GM12878 (cell line): ENCODE measurements around the gene OR51B4. TPM values are rescaled to one million over a fixed set of nuclear protein-coding genes. Genes with fewer than 3 reads are reported as not detected.
"Not testable (repeated sequence)": the region's sequence is repeated elsewhere in the genome, so short reads cannot be mapped to it uniquely, and the experiment has no call there.

Source experiments
- ATAC-seq: fragments of 200-7000 bp; cut with Tn5 transposase; 3 replicates; pipeline ENCODE4 v1.9.1; 2020; ENCODE audit warnings: mild to moderate bottlenecking, moderate library complexity
- BruUV-seq: library from RNA; stranded (reverse); fragments of 400-500 nt; replicated peaks from 2 replicates; lab custom pipeline; 2021; lab: Mats Ljungman, UMichigan
- CTCF ChIA-PET: fragments of 300-600 bp; sonication (Branson Sonifier 250); formaldehyde crosslinking; extraction: SDS; loops from one replicate; lab custom pipeline; 2021; ENCODE audit warnings: inconsistent platforms; lab: Yijun Ruan, JAX
- POLR2A ChIA-PET: fragments of 350-600 bp; formaldehyde crosslinking; extraction: SDS; loops from one replicate; lab custom pipeline; 2021; ENCODE audit warnings: inconsistent platforms; lab: Charles Lee
- RAD21 ChIA-PET: fragments of 300-600 bp; sonication (Branson Sonifier 250); formaldehyde crosslinking; loops from one replicate; lab custom pipeline; 2023; ENCODE audit warnings: antibody characterized with exemption; ENCODE audit not compliant: unreplicated experiment; lab: Charles Lee
- SMC1A ChIA-PET: fragments of 300-600 bp; sonication (Branson Sonifier 250); formaldehyde crosslinking; loops from one replicate; lab custom pipeline; 2023; ENCODE audit not compliant: unreplicated experiment, uncharacterized antibody; lab: Charles Lee
- DNase-seq: peaks from one replicate; pipeline ENCODE4 v3.0.0-alpha.2; 2011; ENCODE audit warnings: low read depth, low spot score
- FAIRE-seq: peaks from 3 replicates; lab custom pipeline; 2011; peaks lifted over from hg19 to GRCh38; lab: Jason Lieb, UNC
- H2AFZ ChIP-seq: 2 replicates; pipeline ENCODE4 v1.6.0; 2011; ENCODE audit warnings: low read depth, low read length, control low read depth; ENCODE audit not compliant: control insufficient read depth
- H3K27ac ChIP-seq: 2 replicates; pipeline ENCODE4 v1.5.1; 2011; ENCODE audit warnings: control low read depth; ENCODE audit not compliant: control insufficient read depth, insufficient read depth
- H3K27me3 ChIP-seq, 2 experiments: replicated peaks in 1 of 2; 2 replicates each; pipeline versions ENCODE4 v1.6.0 to v1.6.1; 2011; ENCODE audit warnings: low read length in 1 of 2; ENCODE audit not compliant: control insufficient read depth in 2 of 2, insufficient read depth in 2 of 2
- H3K36me3 ChIP-seq, 2 experiments: 2 replicates each; pipeline ENCODE4 v1.5.1; 2011; ENCODE audit warnings: low read length in 1 of 2; ENCODE audit not compliant: control insufficient read depth in 2 of 2, insufficient read depth in 2 of 2
- H3K4me1 ChIP-seq: 2 replicates; pipeline ENCODE4 v1.6.1; 2011; ENCODE audit warnings: mild to moderate bottlenecking, low read length, moderate library complexity, mixed read lengths; ENCODE audit not compliant: control insufficient read depth, insufficient read depth
- H3K4me2 ChIP-seq: 2 replicates; pipeline ENCODE4 v1.6.0; 2011; ENCODE audit warnings: control low read depth; ENCODE audit not compliant: control insufficient read depth, insufficient read depth
- H3K4me3 ChIP-seq: fragments of 200-600 bp; sonication (generic); 2 replicates; pipeline ENCODE4 v1.5.1; 2016
- H3K79me2 ChIP-seq: 2 replicates; pipeline ENCODE4 v1.6.0; 2011; ENCODE audit warnings: low read length; ENCODE audit not compliant: control insufficient read depth, insufficient read depth
- H3K9ac ChIP-seq: 2 replicates; pipeline ENCODE4 v1.8.0; 2011; ENCODE audit warnings: low read length, control low read depth, mixed read lengths; ENCODE audit not compliant: control insufficient read depth, insufficient read depth
- H3K9me3 ChIP-seq: replicated peaks from 3 replicates; pipeline ENCODE4 v1.5.1; 2011; ENCODE audit warnings: mild to moderate bottlenecking, low read length; ENCODE audit not compliant: control insufficient read depth, insufficient read depth
- H4K20me1 ChIP-seq: 2 replicates; pipeline ENCODE4 v1.6.0; 2011; ENCODE audit not compliant: control insufficient read depth, insufficient read depth
- DPF2 ChIP-seq: fragments of 450-650 bp; IDR thresholded peaks from 2 replicates; pipeline ENCODE4 v1.6.1; 2017; ENCODE audit warnings: mild to moderate bottlenecking
- EP300 ChIP-seq, 2 experiments: fragments of 150-350 bp in 1 of 2; IDR thresholded peaks; 2 replicates each; pipeline ENCODE4 v1.6.1; 2011 to 2012; ENCODE audit warnings: low read depth in 2 of 2, low read length in 2 of 2, borderline replicate concordance in 1 of 2, improper control_type of control experiment in 1 of 2, inconsistent platforms in 1 of 2; ENCODE audit not compliant: control insufficient read depth in 1 of 2
- IKZF2 ChIP-seq, 2 experiments: fragments of 450-650 bp; IDR thresholded peaks; 2 replicates each; pipeline ENCODE4 v1.6.1; 2017; ENCODE audit warnings: mild to moderate bottlenecking in 2 of 2, moderate library complexity in 2 of 2
- IRF4 ChIP-seq: IDR thresholded peaks from 2 replicates; pipeline ENCODE4 v1.6.1; 2011; ENCODE audit warnings: low read depth, low read length
- MTA2 ChIP-seq: fragments of 450-650 bp; IDR thresholded peaks from 2 replicates; pipeline ENCODE4 v1.6.1; 2016; ENCODE audit warnings: low read depth, mild to moderate bottlenecking, moderate library complexity
- NBN ChIP-seq: fragments of 450-650 bp; IDR thresholded peaks from 2 replicates; pipeline ENCODE4 v1.6.1; 2016
- RELB ChIP-seq: fragments of 450-650 bp; IDR thresholded peaks from 2 replicates; pipeline ENCODE4 v1.6.1; 2017; ENCODE audit warnings: low read depth, mild to moderate bottlenecking, moderate library complexity
- ZNF24 ChIP-seq: fragments of 450-650 bp; IDR thresholded peaks from 2 replicates; pipeline ENCODE4 v1.6.1; 2017; ENCODE audit warnings: antibody characterized with exemption, mild to moderate bottlenecking
- WGBS: methylation state at CpG from one replicate; pipeline ENCODE4 v1.1.6; 2016; ENCODE audit warnings: low lambda C conversion rate; ENCODE audit not compliant: insufficient replicate concordance, insufficient coverage; ENCODE audit errors: missing lambda C conversion rate; 5-methylcytosine and 5-hydroxymethylcytosine counted together
- in situ Hi-C: fragments of 300-500 bp; cut with MboI; formaldehyde crosslinking; loops from 9 replicates; pipeline ENCODE4 v1.14.3; 2018; ENCODE audit warnings: mixed read lengths
- intact Hi-C: fragments of 100-400 bp; cut with micrococcal nuclease; formaldehyde crosslinking; loops from one replicate; pipeline ENCODE4 v1.14.2; 2022; ENCODE audit not compliant: unreplicated experiment
- polyA plus RNA-seq, 11 experiments: library from polyadenylated mRNA; depleted of rRNA in 4 of 11; unstranded in 6 of 11; stranded (reverse) in 5 of 11; fragments of >200 nt; fragmentation: Nextera tagmentation in 4 of 11; fragmentation: Illumina TruSeq in 1 of 11; extraction: Ambion mirVana in 4 of 11; extraction: Trizol in 1 of 11; gene quantifications; 1 replicate in 1 of 11; 2 replicates in 10 of 11; pipeline versions ENCODE4 v1.2.1 to v1.2.3, GENCODE V29; 2011 to 2016; ENCODE audit warnings: inconsistent platforms in 2 of 11, missing spikeins in 2 of 11, low read depth in 1 of 11
- total RNA-seq, 4 experiments: library from RNA; depleted of rRNA in 3 of 4; stranded (reverse); fragments of >200 nt in 3 of 4; fragmentation: Illumina TruSeq in 1 of 4; extraction: Trizol in 1 of 4; gene quantifications; 2 replicates each; pipeline versions ENCODE4 v1.2.1 to v1.2.3, GENCODE V29; 2013 to 2021

Gene OR51B4
- total and polyA plus RNA-seq, 10 of the 15 experiments (the other 5 are each of a cell fraction or from before 2014, with no cell fraction given), result 0.23 to 2.1 TPM; not detected in 8

- WGBS, result 87% methylated on average over 1 of the region's 1 CpG
- Histone ChIP-seq H3K4me3 (no peak overlapping the region), H3K4me2 (no peak overlapping the region), H3K27me3 (no peaks in the 10 kb centered on the region), H4K20me1 (no peaks in the 10 kb centered on the region), H3K9ac (no peak overlapping the region), H3K36me3 (no peaks in the 10 kb centered on the region), H3K4me1 (no peaks in the 10 kb centered on the region), H3K27ac (no peak overlapping the region), H3K9me3 (no peaks in the 10 kb centered on the region), H2AFZ (no peak overlapping the region), H3K79me2 (no peaks in the 10 kb centered on the region)
- RAD21 ChIA-PET, result no interaction called here
- FAIRE-seq (no peak), DNase-seq (peak; percentile 39), ATAC-seq (peak; percentile 74)
- POLR2A ChIA-PET, result no interaction called here
- in situ Hi-C loops, result loop anchor here (25.0 kb wide), 1 partner anchor 1478 kb away; the partner anchor contains the start of gene STIM1
- TF ChIP-seq EP300 (IDR thresholded peaks at IDR 0.05; ENCODE audit: borderline replicate concordance in 1 of 2, control insufficient read depth in 1 of 2, low read depth in 2 of 2, low read length in 2 of 2) (peak in 1 of 2 experiments; percentile 26; a peak in 1 of 4 replicates), IKZF2 (IDR thresholded peaks at IDR 0.05) (peak in 1 of 2 experiments; percentile 57; a peak in 2 of 4 replicates), ZNF24 (no peak), MTA2 (peak; percentile 45; the same call in 1 of the 2 replicates), IRF4 (no peak), DPF2 (peak; percentile 40; the same call in 1 of the 2 replicates)
- CTCF ChIA-PET, result no interaction called here
- no TSS peak for BruUV-seq
- intact Hi-C loops, result no loop called here
- SMC1A ChIA-PET, result interaction anchor here (1.4 kb wide), 1 partner anchor 14 kb away, joined by 3 read pairs; no protein-coding TSS in a partner anchor
Measured at GRCh38 chr11:5339771-5340322, 38.1 kb upstream of the OR51B4 start.

GRCh38 chr11:5337253-5337652 is 35.5 kb upstream of the OR51B4 start:
- WGBS, result 6% methylated on average over 1 of the region's 1 CpG
- FAIRE-seq, H3K79me2 ChIP-seq, H3K9ac ChIP-seq, H3K4me3 ChIP-seq, H4K20me1 ChIP-seq, H3K4me1 ChIP-seq, BruUV-seq, POLR2A ChIA-PET, CTCF ChIA-PET, SMC1A ChIA-PET, H3K4me2 ChIP-seq, H3K27ac ChIP-seq, RAD21 ChIA-PET, intact Hi-C loops, H3K27me3 ChIP-seq, H3K9me3 ChIP-seq, DNase-seq, H2AFZ ChIP-seq, H3K36me3 ChIP-seq: not testable (repeated sequence)
- in situ Hi-C loops, result loop anchor here (25.0 kb wide), 1 partner anchor 1475 kb away; the partner anchor contains the start of gene STIM1
- ATAC-seq, result peak; percentile 52
- TF ChIP-seq RELB (0 out of 2 replicates have a peak, but pooled peaks have one; percentile 20), NBN (0 out of 2 replicates have a peak, but pooled peaks have one; percentile 28), MTA2 (peak; percentile 20; the same call in 1 of the 2 replicates)
